HepG2 (cell line): ENCODE results near the gene VENTX. TPM values are rescaled to one million over a fixed set of nuclear protein-coding genes. Genes with fewer than 3 reads are reported as not detected.
"Not testable (repeated sequence)": the region's sequence is repeated elsewhere in the genome, so short reads cannot be mapped to it uniquely, and the experiment has no call there.

Experiments
- ATAC-seq: fragments of 200-7000 bp; cut with Tn5 transposase; 3 replicates; pipeline ENCODE4 v1.9.1; 2020; ENCODE audit warnings: mild to moderate bottlenecking, moderate library complexity
- BruUV-seq: library from RNA; stranded (reverse); fragments of 400-500 nt; replicated peaks from 2 replicates; lab custom pipeline; 2021; lab: Mats Ljungman, UMichigan
- CTCF ChIA-PET: fragments of 300-600 bp; formaldehyde crosslinking; extraction: SDS; loops from one replicate; lab custom pipeline; 2021; ENCODE audit warnings: low total read pairs, inconsistent platforms, low intra/inter-chr PET ratio; lab: Yijun Ruan, JAX
- POLR2A ChIA-PET: fragments of 350-600 bp; sonication (Branson Sonifier 250); formaldehyde crosslinking; loops from one replicate; lab custom pipeline; 2020; ENCODE audit warnings: antibody characterized with exemption, inconsistent platforms; lab: Yijun Ruan, JAX
- DNase-seq: peaks from one replicate; pipeline ENCODE4 v3.0.0-alpha.2; 2015; ENCODE audit warnings: low spot score
- FAIRE-seq: peaks from 3 replicates; lab custom pipeline; 2011; peaks lifted over from hg19 to GRCh38; lab: Jason Lieb, UNC
- H2AFZ ChIP-seq: one replicate; pipeline ENCODE4 v1.6.1; 2011; ENCODE audit warnings: low read length, inconsistent platforms
- H3K27ac ChIP-seq: fragments of 300-600 bp; 3 replicates; pipeline ENCODE4 v1.8.0; 2011; ENCODE audit warnings: mixed run types, mild to moderate bottlenecking, mixed read lengths, low read length, inconsistent platforms; ENCODE audit not compliant: insufficient read depth; ENCODE audit errors: extremely low read length
- H3K27me3 ChIP-seq, 2 experiments: fragments of 200-600 bp in 1 of 2; 2 replicates in 1 of 2; 3 replicates in 1 of 2; pipeline versions ENCODE4 v1.6.0 to v1.8.0; 2011; ENCODE audit warnings: low read length in 2 of 2, mild to moderate bottlenecking in 2 of 2, moderate library complexity in 2 of 2, inconsistent platforms in 1 of 2; ENCODE audit not compliant: insufficient read depth in 2 of 2, control insufficient read depth in 1 of 2
- H3K36me3 ChIP-seq, 2 experiments: fragments of 200-600 bp in 1 of 2; replicated peaks in 1 of 2; 2 replicates in 1 of 2; 3 replicates in 1 of 2; pipeline versions ENCODE4 v1.5.1 to v1.8.0; 2011; ENCODE audit warnings: low read length in 2 of 2, inconsistent platforms in 1 of 2; ENCODE audit not compliant: insufficient read depth in 2 of 2, control insufficient read depth in 1 of 2
- H3K4me1 ChIP-seq: 2 replicates; pipeline ENCODE4 v1.5.1; 2012; ENCODE audit warnings: low read length, inconsistent platforms; ENCODE audit not compliant: insufficient read depth
- H3K4me2 ChIP-seq: 2 replicates; pipeline ENCODE4 v1.6.0; 2011; ENCODE audit warnings: low read depth, low read length, inconsistent platforms
- H3K4me3 ChIP-seq, 3 experiments: fragments of 200-600 bp in 1 of 3; sonication (generic), shearing (Covaris generic) in 1 of 3; replicated peaks in 1 of 3; 2 replicates each; pipeline ENCODE4 v1.5.1; 2011 to 2016; ENCODE audit warnings: low read length in 3 of 3, inconsistent platforms in 2 of 3, low read depth in 2 of 3, mild to moderate bottlenecking in 2 of 3, control low read depth in 1 of 3, mixed read lengths in 1 of 3; ENCODE audit not compliant: insufficient read depth in 1 of 3
- H3K79me2 ChIP-seq: one replicate; pipeline ENCODE4 v1.6.1; 2011; ENCODE audit warnings: low read length, inconsistent platforms; ENCODE audit not compliant: insufficient read depth
- H3K9ac ChIP-seq: 2 replicates; pipeline ENCODE4 v1.6.0; 2011; ENCODE audit warnings: mild to moderate bottlenecking, low read depth, low read length, inconsistent platforms; ENCODE audit not compliant: insufficient read depth
- H3K9me3 ChIP-seq: 2 replicates; pipeline ENCODE4 v1.5.1; 2012; ENCODE audit warnings: mild to moderate bottlenecking, low read length
- H4K20me1 ChIP-seq: 2 replicates; pipeline ENCODE4 v1.6.0; 2011; ENCODE audit warnings: inconsistent platforms, mild to moderate bottlenecking, low read length, moderate library complexity; ENCODE audit not compliant: insufficient read depth
- MED8 ChIP-seq: sonication (generic); formaldehyde crosslinking; IDR thresholded peaks from 2 replicates; pipeline ENCODE4 v1.8.1; 2023; ENCODE audit warnings: mild to moderate bottlenecking, missing genetic modification reagents; ENCODE audit not compliant: insufficient replicate concordance
- WGBS: methylation state at CpG from one replicate; pipeline ENCODE4 v1.1.6; 2017; ENCODE audit warnings: low lambda C conversion rate; 5-methylcytosine and 5-hydroxymethylcytosine counted together
- in situ Hi-C: cut with HindIII; loops from 2 replicates; pipeline ENCODE4 v1.10.0; 2017; ENCODE audit warnings: low pct_unique_long_range_greater_than_20kb; ENCODE audit not compliant: extremely low pct_ligation_motif_present
- intact Hi-C: fragments of 100-400 bp; cut with micrococcal nuclease; formaldehyde crosslinking; loops from one replicate; pipeline ENCODE4 v1.10.0; 2022; ENCODE audit not compliant: unreplicated experiment
- polyA plus RNA-seq, 8 experiments: library from polyadenylated mRNA; depleted of rRNA in 3 of 8; stranded (reverse) in 7 of 8; unstranded in 1 of 8; fragments of >200 nt; fragmentation: Illumina TruSeq in 4 of 8; extraction: Trizol in 4 of 8; gene quantifications; 2 replicates each; pipeline versions ENCODE4 v1.2.1 to v1.2.3, GENCODE V29; 2011 to 2016; ENCODE audit warnings: low read depth in 4 of 8, missing spikeins in 1 of 8, mixed read lengths in 1 of 8; ENCODE audit not compliant: insufficient read depth in 1 of 8
- total RNA-seq, 5 experiments: library from RNA; depleted of rRNA; stranded (reverse); fragments of >200 nt; fragmentation: Illumina TruSeq; extraction: Trizol; gene quantifications; 2 replicates each; pipeline ENCODE4 v1.2.3, GENCODE V29; 2016; ENCODE audit warnings: low read depth in 1 of 5

VENTX gene
- total and polyA plus RNA-seq, 2 of the 13 experiments (the other 11 are each of a cell fraction or from before 2014, with no cell fraction given): not detected

GRCh38 chr10:133264461-133264860 lies 26.8 kb downstream of the VENTX start:
- Histone ChIP-seq H3K4me3 (no peak overlapping the region), H3K9ac (no peak overlapping the region), H3K9me3 (no peaks in the 10 kb centered on the region), H3K79me2 (no peaks in the 10 kb centered on the region), H3K4me1 (peaks cover 11% of the 10 kb centered on the region; the same call in 1 of the 2 replicates), H3K4me2 (no peak overlapping the region), H3K27ac (no peak overlapping the region), H2AFZ (no peak overlapping the region), H4K20me1 (no peaks in the 10 kb centered on the region), H3K36me3 (no peaks in the 10 kb centered on the region), H3K27me3 (peaks cover 7 to 29% of the 10 kb centered on the region in 2 experiments; a peak in 4 of 5 replicates)
- ATAC-seq (no peak), FAIRE-seq (no peak), DNase-seq (no peak)
- WGBS: 51% methylated on average over 7 of the region's 9 CpGs
- POLR2A ChIA-PET: no interaction called here
- CTCF ChIA-PET: no interaction called here
- TF ChIP-seq MED8 (CRISPR knock-in tag): no peak
- intact Hi-C loops: no loop called here
- BruUV-seq: no TSS peak
- in situ Hi-C loops: no loop called here

GRCh38 chr10:133265052-133265451 lies 27.4 kb downstream of the VENTX start:
- H2AFZ ChIP-seq, intact Hi-C loops, ATAC-seq, H3K27ac ChIP-seq, H3K4me1 ChIP-seq, in situ Hi-C loops, H3K79me2 ChIP-seq, H4K20me1 ChIP-seq, FAIRE-seq, POLR2A ChIA-PET, H3K4me2 ChIP-seq, H3K9me3 ChIP-seq, DNase-seq, H3K36me3 ChIP-seq, CTCF ChIA-PET, BruUV-seq, H3K4me3 ChIP-seq, H3K9ac ChIP-seq: not testable (repeated sequence)
- peaks cover 6 to 23% of the 10 kb centered on the region in 2 experiments; a peak in 4 of 5 replicates for H3K27me3 ChIP-seq
- WGBS: 61% methylated on average over 10 of the region's 10 CpGs
